WTC11 (cell line): ENCODE results near the gene KCNG2. TPM values are rescaled to one million over a fixed set of nuclear protein-coding genes. Genes with fewer than 3 reads are reported as not detected.

Experiments used
- ATAC-seq: fragments of 200-7000 bp; cut with Tn5 transposase; 2 replicates; pipeline ENCODE4 v1.10.0; 2021; ENCODE audit warnings: mild to moderate bottlenecking, moderate library complexity
- CTCF ChIA-PET: fragments of 300-600 bp; sonication (Branson Sonifier 250); formaldehyde crosslinking; loops from one replicate; lab custom pipeline; 2021; ENCODE audit warnings: antibody characterized with exemption; lab: Charles Lee
- POLR2A ChIA-PET: fragments of 350-600 bp; sonication (Branson Sonifier 250); formaldehyde crosslinking; loops from one replicate; lab custom pipeline; 2021; ENCODE audit warnings: antibody characterized with exemption; lab: Charles Lee
- DNase-seq: peaks from one replicate; pipeline ENCODE4 v3.0.0; 2021; ENCODE audit warnings: low spot score
- H3K27ac Mint-ChIP-seq: 2 replicates; pipeline ENCODE4 v1.8.0; 2021; ENCODE audit warnings: mixed read lengths
- H3K27me3 Mint-ChIP-seq: 2 replicates; pipeline ENCODE4 v1.8.0; 2021; ENCODE audit warnings: low read depth, mild to moderate bottlenecking, moderate library complexity, mixed read lengths
- H3K36me3 Mint-ChIP-seq: 2 replicates; pipeline ENCODE4 v1.8.0; 2021; ENCODE audit warnings: mixed read lengths
- H3K4me1 Mint-ChIP-seq: 2 replicates; pipeline ENCODE4 v1.8.0; 2022; ENCODE audit warnings: mixed read lengths
- H3K4me3 Mint-ChIP-seq: 2 replicates; pipeline ENCODE4 v1.8.0; 2021; ENCODE audit warnings: mild to moderate bottlenecking, moderate library complexity, mixed read lengths
- H3K9me3 Mint-ChIP-seq: 2 replicates; pipeline ENCODE4 v1.8.0; 2021; ENCODE audit warnings: mixed read lengths
- CTCF ChIP-seq: fragments of 200-600 bp; IDR thresholded peaks from 2 replicates; pipeline ENCODE4 v1.8.0; 2022; ENCODE audit warnings: antibody characterized with exemption
- ETV6 ChIP-seq: sonication (generic); formaldehyde crosslinking; IDR thresholded peaks from 2 replicates; pipeline ENCODE4 v1.8.1; 2022; ENCODE audit warnings: mild to moderate bottlenecking, missing genetic modification reagents
- GTF2I ChIP-seq: fragments of 250-450 bp; sonication (Bioruptor Pico); conservative IDR thresholded peaks from 2 replicates; pipeline ENCODE4 v1.4.0; 2021; ENCODE audit warnings: mild to moderate bottlenecking
- HMGXB4 ChIP-seq: sonication (generic); formaldehyde crosslinking; IDR thresholded peaks from 2 replicates; pipeline ENCODE4 v1.8.1; 2023; ENCODE audit warnings: mild to moderate bottlenecking, moderate library complexity, missing genetic modification reagents
- TEAD4 ChIP-seq: sonication (generic); formaldehyde crosslinking; IDR thresholded peaks from 2 replicates; pipeline ENCODE4 v1.8.0; 2022; ENCODE audit warnings: mild to moderate bottlenecking, missing genetic modification reagents
- ZNF138 ChIP-seq: sonication (generic); formaldehyde crosslinking; conservative IDR thresholded peaks from 2 replicates; pipeline ENCODE4 v1.8.1; 2022; ENCODE audit warnings: mild to moderate bottlenecking, moderate library complexity, missing genetic modification reagents
- ZNF317 ChIP-seq: sonication (generic); formaldehyde crosslinking; IDR thresholded peaks from 2 replicates; pipeline ENCODE4 v1.8.1; 2023; ENCODE audit warnings: low read depth, mild to moderate bottlenecking, moderate library complexity, missing genetic modification reagents, borderline replicate concordance
- total RNA-seq: library from RNA; stranded (reverse); gene quantifications from 3 replicates; pipeline ENCODE4 v1.2.3, GENCODE V29; 2021
- TF ChIP-seq, protein P1 (sequence below): sonication (generic); formaldehyde crosslinking; IDR thresholded peaks from 2 replicates; pipeline ENCODE4 v1.8.1; 2022; ENCODE audit warnings: low read depth, missing genetic modification reagents, borderline replicate concordance
- TF ChIP-seq, protein P2 (sequence below): sonication (generic); formaldehyde crosslinking; IDR thresholded peaks from 2 replicates; pipeline ENCODE4 v1.8.1; 2022; ENCODE audit warnings: missing genetic modification reagents, borderline replicate concordance

Gene KCNG2
- total RNA-seq, 1 experiment from 2014 or later, result 0.50 TPM

- CTCF ChIA-PET, result no interaction called here
- no peaks in the 10 kb centered on the region; the same call in 1 of the 2 replicates for H3K27me3 Mint-ChIP-seq
- H3K9me3 Mint-ChIP-seq, result peaks cover 50% of the 10 kb centered on the region
- no peak for DNase-seq
- H3K36me3 Mint-ChIP-seq, result peaks cover 38% of the 10 kb centered on the region
- POLR2A ChIA-PET, result no interaction called here
- no peak overlapping the region for H3K27ac Mint-ChIP-seq
- H3K4me3 Mint-ChIP-seq, result no peak overlapping the region
- no peak for TF ChIP-seq ZNF138 (CRISPR knock-in tag)
- H3K4me1 Mint-ChIP-seq, result peaks cover 15% of the 10 kb centered on the region
- no peak for ATAC-seq
Measured at GRCh38 chr18:79931475-79931874, 133.7 kb downstream of the KCNG2 start.

GRCh38 chr18:79932907-79933306 is 135.2 kb downstream of the KCNG2 start:
- Mint-ChIP-seq H3K4me1 (peaks cover 8% of the 10 kb centered on the region), H3K9me3 (peaks cover 50% of the 10 kb centered on the region), H3K4me3 (no peak overlapping the region), H3K27ac (no peak overlapping the region), H3K27me3 (no peaks in the 10 kb centered on the region; the same call in 1 of the 2 replicates), H3K36me3 (peaks cover 38% of the 10 kb centered on the region)
- ChIA-PET POLR2A (no interaction called here), CTCF (no interaction called here)
- DNase-seq, result no peak
- ATAC-seq, result no peak
- TF ChIP-seq, protein P1, sequence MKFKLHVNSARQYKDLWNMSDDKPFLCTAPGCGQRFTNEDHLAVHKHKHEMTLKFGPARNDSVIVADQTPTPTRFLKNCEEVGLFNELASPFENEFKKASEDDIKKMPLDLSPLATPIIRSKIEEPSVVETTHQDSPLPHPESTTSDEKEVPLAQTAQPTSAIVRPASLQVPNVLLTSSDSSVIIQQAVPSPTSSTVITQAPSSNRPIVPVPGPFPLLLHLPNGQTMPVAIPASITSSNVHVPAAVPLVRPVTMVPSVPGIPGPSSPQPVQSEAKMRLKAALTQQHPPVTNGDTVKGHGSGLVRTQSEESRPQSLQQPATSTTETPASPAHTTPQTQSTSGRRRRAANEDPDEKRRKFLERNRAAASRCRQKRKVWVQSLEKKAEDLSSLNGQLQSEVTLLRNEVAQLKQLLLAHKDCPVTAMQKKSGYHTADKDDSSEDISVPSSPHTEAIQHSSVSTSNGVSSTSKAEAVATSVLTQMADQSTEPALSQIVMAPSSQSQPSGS (CRISPR knock-in tag), result no peak
- TF ChIP-seq ZNF317 (CRISPR knock-in tag) (no peak), TEAD4 (no peak)

GRCh38 chr18:79933765-79934164 is 136.0 kb downstream of the KCNG2 start:
- TF ChIP-seq GTF2I (CRISPR knock-in tag) (no peak), ETV6 (no peak), CTCF (peak; percentile 26; the same call in 1 of the 2 replicates), HMGXB4 (no peak)
- TF ChIP-seq, protein P2, sequence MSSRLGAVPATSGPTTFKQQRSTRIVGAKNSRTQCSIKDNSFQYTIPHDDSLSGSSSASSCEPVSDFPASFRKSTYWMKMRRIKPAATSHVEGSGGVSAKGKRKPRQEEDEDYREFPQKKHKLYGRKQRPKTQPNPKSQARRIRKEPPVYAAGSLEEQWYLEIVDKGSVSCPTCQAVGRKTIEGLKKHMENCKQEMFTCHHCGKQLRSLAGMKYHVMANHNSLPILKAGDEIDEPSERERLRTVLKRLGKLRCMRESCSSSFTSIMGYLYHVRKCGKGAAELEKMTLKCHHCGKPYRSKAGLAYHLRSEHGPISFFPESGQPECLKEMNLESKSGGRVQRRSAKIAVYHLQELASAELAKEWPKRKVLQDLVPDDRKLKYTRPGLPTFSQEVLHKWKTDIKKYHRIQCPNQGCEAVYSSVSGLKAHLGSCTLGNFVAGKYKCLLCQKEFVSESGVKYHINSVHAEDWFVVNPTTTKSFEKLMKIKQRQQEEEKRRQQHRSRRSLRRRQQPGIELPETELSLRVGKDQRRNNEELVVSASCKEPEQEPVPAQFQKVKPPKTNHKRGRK (CRISPR knock-in tag), result no peak
- TF ChIP-seq, protein P1 (CRISPR knock-in tag), result no peak
- TF ChIP-seq, all 79 proteins: peak for 1
- DNase-seq, result peak; percentile 69
- Mint-ChIP-seq H3K36me3 (peaks cover 36% of the 10 kb centered on the region), H3K4me1 (peaks cover 8% of the 10 kb centered on the region), H3K4me3 (no peak overlapping the region), H3K27me3 (no peaks in the 10 kb centered on the region; the same call in 1 of the 2 replicates), H3K27ac (no peak overlapping the region), H3K9me3 (peaks cover 47% of the 10 kb centered on the region)
- CTCF ChIA-PET, result interaction anchor here (0.9 to 1.8 kb wide), 9 partner anchors 11 to 214 kb away, joined by 3 to 8 read pairs (median 5); partner anchors contain the start of gene TXNL4A
- ATAC-seq, result peak; percentile 80
- POLR2A ChIA-PET, result interaction anchor here (0.7 kb wide), 1 partner anchor 30 kb away, joined by 4 read pairs; the partner anchor contains the start of gene HSBP1L1
